CD14-positive monocyte (primary cell): ENCODE results near the gene CNPY1. TPM values are rescaled to one million over a fixed set of nuclear protein-coding genes. Genes with fewer than 3 reads are reported as not detected.

Source experiments
- DNase-seq, 3 donors: peaks; one replicate each; pipeline ENCODE4 v3.0.0-alpha.2; 2011 to 2022
- H2AFZ ChIP-seq: 2 replicates; pipeline ENCODE4 v1.6.0; 2012; ENCODE audit warnings: mild to moderate bottlenecking, low read depth, low read length, inconsistent platforms; ENCODE audit not compliant: insufficient read depth, poor library complexity, severe bottlenecking
- H3K27ac ChIP-seq, 2 donors: 1 replicate in 1 of 2; 2 replicates in 1 of 2; pipeline ENCODE4 v1.5.1; 2012 to 2013; ENCODE audit warnings: low read length in 2 of 2, control low read depth in 1 of 2, inconsistent platforms in 1 of 2, low read depth in 1 of 2, mild to moderate bottlenecking in 1 of 2
- H3K27me3 ChIP-seq, 2 donors: one replicate each; pipeline versions ENCODE4 v1.6.0 to v1.6.1; 2011 to 2013; ENCODE audit warnings: low read length in 2 of 2; ENCODE audit not compliant: control insufficient read depth in 2 of 2, insufficient read depth in 2 of 2
- H3K36me3 ChIP-seq, 2 donors: replicated peaks in 1 of 2; 1 replicate in 1 of 2; 2 replicates in 1 of 2; pipeline versions ENCODE4 v1.5.1 to v1.6.1; 2012 to 2013; ENCODE audit warnings: low read length in 2 of 2, control low read depth in 1 of 2, inconsistent platforms in 1 of 2, mild to moderate bottlenecking in 1 of 2; ENCODE audit not compliant: insufficient read depth in 2 of 2, control insufficient read depth in 1 of 2
- H3K4me1 ChIP-seq, 2 donors: 1 replicate in 1 of 2; 2 replicates in 1 of 2; pipeline versions ENCODE4 v1.5.1 to v1.6.1; 2012 to 2013; ENCODE audit warnings: low read length in 2 of 2, control low read depth in 1 of 2, inconsistent platforms in 1 of 2, mild to moderate bottlenecking in 1 of 2, moderate library complexity in 1 of 2; ENCODE audit not compliant: insufficient read depth in 2 of 2, control insufficient read depth in 1 of 2
- H3K4me2 ChIP-seq: replicated peaks from 2 replicates; pipeline ENCODE3; 2012; ENCODE audit warnings: low read length, moderate library complexity, mild to moderate bottlenecking; ENCODE audit not compliant: poor library complexity, severe bottlenecking; ENCODE audit errors: extremely low read depth
- H3K4me3 ChIP-seq, 3 experiments: fragments of 200-600 bp in 1 of 3; sonication (generic) in 1 of 3; replicated peaks in 1 of 3; 1 replicate in 2 of 3; 2 replicates in 1 of 3; pipeline ENCODE4 v1.5.1; 2011 to 2013; ENCODE audit warnings: low read length in 3 of 3, mild to moderate bottlenecking in 3 of 3, control low read depth in 2 of 3, low read depth in 2 of 3, inconsistent platforms in 1 of 3, moderate library complexity in 1 of 3
- H3K79me2 ChIP-seq: 2 replicates; pipeline ENCODE4 v1.6.0; 2012; ENCODE audit warnings: mild to moderate bottlenecking, control low read depth, inconsistent platforms, low read length, moderate library complexity; ENCODE audit not compliant: insufficient read depth
- H3K9ac ChIP-seq: 2 replicates; pipeline ENCODE4 v1.6.0; 2017; ENCODE audit warnings: low read length, mild to moderate bottlenecking; ENCODE audit not compliant: insufficient read depth, poor library complexity, severe bottlenecking
- H3K9me3 ChIP-seq, 2 donors: replicated peaks in 1 of 2; 1 replicate in 1 of 2; 2 replicates in 1 of 2; pipeline versions ENCODE4 v1.5.1 to v1.6.1; 2012 to 2013; ENCODE audit warnings: low read length in 2 of 2, control low read depth in 1 of 2; ENCODE audit not compliant: control insufficient read depth in 1 of 2, insufficient read depth in 1 of 2
- H4K20me1 ChIP-seq: 2 replicates; pipeline ENCODE4 v1.6.0; 2012; ENCODE audit warnings: mild to moderate bottlenecking, low read length, control low read depth, moderate library complexity; ENCODE audit not compliant: insufficient read depth
- H3K27ac Mint-ChIP-seq, 7 donors: one replicate each; pipeline ENCODE4 v1.8.0; 2020; ENCODE audit warnings: mild to moderate bottlenecking in 7 of 7, mixed read lengths in 7 of 7, moderate library complexity in 6 of 7, inconsistent platforms in 2 of 7
- H3K27me3 Mint-ChIP-seq, 3 donors: one replicate each; pipeline ENCODE4 v1.8.0; 2021 to 2022; ENCODE audit warnings: low read depth in 3 of 3, mild to moderate bottlenecking in 3 of 3, mixed read lengths in 3 of 3, moderate library complexity in 3 of 3, inconsistent platforms in 1 of 3
- H3K36me3 Mint-ChIP-seq, 2 donors: one replicate each; pipeline ENCODE4 v1.8.0; 2020; ENCODE audit warnings: mixed read lengths in 2 of 2, inconsistent platforms in 1 of 2, mild to moderate bottlenecking in 1 of 2
- H3K4me1 Mint-ChIP-seq: one replicate; pipeline ENCODE4 v1.8.0; 2020; ENCODE audit warnings: mild to moderate bottlenecking, mixed read lengths
- H3K4me3 Mint-ChIP-seq, 2 donors: one replicate each; pipeline ENCODE4 v1.8.0; 2020; ENCODE audit warnings: mild to moderate bottlenecking in 2 of 2, mixed read lengths in 2 of 2, moderate library complexity in 1 of 2
- H3K9me3 Mint-ChIP-seq, 7 donors: one replicate each; pipeline ENCODE4 v1.8.0; 2020 to 2022; ENCODE audit warnings: mixed read lengths in 7 of 7, mild to moderate bottlenecking in 6 of 7, moderate library complexity in 6 of 7, inconsistent platforms in 2 of 7
- WGBS: methylation state at CpG from one replicate; pipeline ENCODE4 v1.1.5; 2013; ENCODE audit warnings: missing lambda C conversion rate; ENCODE audit not compliant: insufficient coverage; 5-methylcytosine and 5-hydroxymethylcytosine counted together
- intact Hi-C, 2 donors: fragments of 100-400 bp; cut with micrococcal nuclease; formaldehyde crosslinking; loops; one replicate each; pipeline versions ENCODE4 v1.15.0 to v1.15.1; 2023
- polyA plus RNA-seq, 3 donors: library from polyadenylated mRNA; depleted of rRNA in 1 of 3; unstranded in 2 of 3; stranded (reverse) in 1 of 3; fragments of 300-500 nt in 2 of 3; fragments of >200 nt in 1 of 3; fragmentation: Illumina TruSeq in 2 of 3; gene quantifications; 1 replicate in 2 of 3; 2 replicates in 1 of 3; pipeline ENCODE4 v1.2.3, GENCODE V29; 2012 to 2021
- TF ChIP-seq, protein P1 (sequence below): fragments of 200-600 bp; IDR thresholded peaks from one replicate; pipeline ENCODE4 v1.8.0; 2022; ENCODE audit warnings: antibody characterized with exemption, mild to moderate bottlenecking

CNPY1 gene
- polyA plus RNA-seq, 3 donors = not detected

DNA sequence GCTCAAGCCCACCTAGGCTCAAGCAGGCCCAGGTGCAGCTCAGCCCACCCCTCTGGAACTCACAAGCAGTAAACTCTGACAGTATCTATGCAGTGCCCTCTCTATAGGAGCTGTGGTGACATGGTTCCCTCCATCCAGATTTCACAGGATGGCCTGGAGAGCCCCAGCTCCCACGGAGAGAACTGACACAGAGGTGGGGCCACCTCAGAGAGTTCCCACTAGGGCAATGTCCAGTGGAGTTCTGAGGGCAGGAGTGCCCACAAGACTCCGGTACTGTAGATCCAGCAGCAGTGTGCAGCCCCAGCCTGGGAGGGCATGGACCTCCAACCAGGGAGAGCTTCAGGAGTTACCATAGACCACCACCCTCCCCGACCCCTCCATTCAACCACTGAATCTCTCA is 37.3 kb upstream of the CNPY1 start:
- peaks cover 0 to 2% (median 0%) of the 10 kb centered on the region in 7 donors for H3K9me3 Mint-ChIP-seq
- TF ChIP-seq, protein P1, sequence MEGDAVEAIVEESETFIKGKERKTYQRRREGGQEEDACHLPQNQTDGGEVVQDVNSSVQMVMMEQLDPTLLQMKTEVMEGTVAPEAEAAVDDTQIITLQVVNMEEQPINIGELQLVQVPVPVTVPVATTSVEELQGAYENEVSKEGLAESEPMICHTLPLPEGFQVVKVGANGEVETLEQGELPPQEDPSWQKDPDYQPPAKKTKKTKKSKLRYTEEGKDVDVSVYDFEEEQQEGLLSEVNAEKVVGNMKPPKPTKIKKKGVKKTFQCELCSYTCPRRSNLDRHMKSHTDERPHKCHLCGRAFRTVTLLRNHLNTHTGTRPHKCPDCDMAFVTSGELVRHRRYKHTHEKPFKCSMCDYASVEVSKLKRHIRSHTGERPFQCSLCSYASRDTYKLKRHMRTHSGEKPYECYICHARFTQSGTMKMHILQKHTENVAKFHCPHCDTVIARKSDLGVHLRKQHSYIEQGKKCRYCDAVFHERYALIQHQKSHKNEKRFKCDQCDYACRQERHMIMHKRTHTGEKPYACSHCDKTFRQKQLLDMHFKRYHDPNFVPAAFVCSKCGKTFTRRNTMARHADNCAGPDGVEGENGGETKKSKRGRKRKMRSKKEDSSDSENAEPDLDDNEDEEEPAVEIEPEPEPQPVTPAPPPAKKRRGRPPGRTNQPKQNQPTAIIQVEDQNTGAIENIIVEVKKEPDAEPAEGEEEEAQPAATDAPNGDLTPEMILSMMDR = no peak
- H3K36me3 ChIP-seq = no peaks in the 10 kb centered on the region
- H3K9ac ChIP-seq = no peak overlapping the region
- no peak overlapping the region for H3K4me2 ChIP-seq
- no peak overlapping the region for H3K4me3 ChIP-seq
- peaks cover 1 to 8% (median 5%) of the 10 kb centered on the region in 3 donors for H3K27me3 Mint-ChIP-seq
- no peaks in the 10 kb centered on the region for H3K27me3 ChIP-seq
- no peak overlapping the region for H3K4me3 Mint-ChIP-seq
- no peak overlapping the region for H3K27ac ChIP-seq
- 91% methylated on average over 3 of the region's 3 CpGs for WGBS
- H4K20me1 ChIP-seq = no peaks in the 10 kb centered on the region
- H3K27ac Mint-ChIP-seq = no peak overlapping the region
- no peak for DNase-seq
- no peak overlapping the region for H2AFZ ChIP-seq
- H3K36me3 Mint-ChIP-seq = no peaks in the 10 kb centered on the region
- no peaks in the 10 kb centered on the region for H3K79me2 ChIP-seq
- intact Hi-C loops = no loop called here
- no peaks in the 10 kb centered on the region for H3K9me3 ChIP-seq
- peaks cover 23 to 35% of the 10 kb centered on the region in 2 donors for H3K4me1 ChIP-seq
- H3K4me1 Mint-ChIP-seq = peaks cover 29% of the 10 kb centered on the region

DNA sequence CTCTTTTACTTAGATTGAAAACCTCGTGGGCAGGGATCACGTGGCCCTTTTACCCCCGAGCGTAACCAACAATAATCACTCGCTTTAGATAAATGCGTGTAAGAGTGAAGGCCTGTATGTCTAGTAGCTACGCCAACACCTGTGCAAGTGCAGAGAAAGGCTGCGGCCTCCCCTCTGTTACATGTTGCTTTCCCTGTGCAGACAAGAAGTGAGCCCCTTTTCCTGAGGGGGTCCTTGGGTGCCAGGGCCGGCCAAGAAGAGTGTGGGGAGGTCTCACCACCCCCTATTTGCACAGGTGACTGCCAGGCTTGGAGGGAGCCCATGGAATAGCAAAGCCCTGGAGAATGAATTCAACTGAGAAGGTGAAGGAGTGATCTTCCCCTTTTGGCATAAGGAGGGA is 35.6 kb upstream of the CNPY1 start:
- WGBS = 100% methylated on average over 4 of the region's 9 CpGs
- TF ChIP-seq, protein P1 = no peak
- Histone ChIP-seq H3K4me2 (no peak overlapping the region), H3K27me3 (no peaks in the 10 kb centered on the region), H4K20me1 (no peaks in the 10 kb centered on the region), H3K79me2 (no peaks in the 10 kb centered on the region), H3K4me1 (peaks cover 18 to 23% of the 10 kb centered on the region in 2 donors), H2AFZ (no peak overlapping the region), H3K4me3 (no peak overlapping the region), H3K9ac (no peak overlapping the region), H3K27ac (no peak overlapping the region), H3K9me3 (no peaks in the 10 kb centered on the region), H3K36me3 (no peaks in the 10 kb centered on the region)
- intact Hi-C loops = no loop called here
- Mint-ChIP-seq H3K9me3 (peaks cover 0 to 2% (median 0%) of the 10 kb centered on the region in 7 donors), H3K4me1 (peaks cover 23% of the 10 kb centered on the region), H3K27me3 (peaks cover 1 to 8% (median 5%) of the 10 kb centered on the region in 3 donors), H3K4me3 (no peak overlapping the region), H3K27ac (no peak overlapping the region), H3K36me3 (no peaks in the 10 kb centered on the region)
- DNase-seq = no peak
